ENCODE results near the gene TMUB2. TPM values are rescaled to one million over a fixed set of nuclear protein-coding genes. Genes with fewer than 3 reads are reported as not detected.

TMUB2 gene
- total and polyA plus RNA-seq, 9 of the 15 experiments (the other 6 are each of a cell fraction or from before 2014, with no cell fraction given), result 4.1 to 29.8 (median 16.3) TPM

GRCh38 chr17:44199553-44200477 lies 13.0 kb downstream of the TMUB2 start, which contains the start of gene ATXN7L3 (continued):
- TF ChIP-seq ZBTB11 (CRISPR knock-in tag; IDR thresholded peaks at IDR 0.05) (peak in 1 of 3 experiments; percentile 86; a peak in 2 of 6 replicates), ZFP36 (IDR thresholded peaks at IDR 0.05; ENCODE audit: low read depth, low read length, partially characterized antibody) (no peak), L3MBTL2 (IDR thresholded peaks at IDR 0.05) (no peak), BRCA1 (IDR thresholded peaks at IDR 0.05) (no peak), BRCA1 (CRISPR knock-in tag; IDR thresholded peaks at IDR 0.05) (no peak), ZNF263 (CRISPR knock-in tag; IDR thresholded peaks at IDR 0.05; ENCODE audit: borderline replicate concordance) (peak; percentile 95), THRB (CRISPR knock-in tag; conservative IDR thresholded peaks at IDR 0.05) (no peak), TCF3 (CRISPR knock-in tag; IDR thresholded peaks at IDR 0.05) (no peak), ARID3B (CRISPR knock-in tag; IDR thresholded peaks at IDR 0.05; ENCODE audit: borderline replicate concordance) (no peak), TFE3 (CRISPR knock-in tag; IDR thresholded peaks at IDR 0.05) (no peak), FOXJ2 (tag; IDR thresholded peaks at IDR 0.05) (no peak), NR2C2 (CRISPR knock-in tag; IDR thresholded peaks at IDR 0.05) (no peak), NR2C2 (tag; IDR thresholded peaks at IDR 0.05) (peak; percentile 65), ID3 (CRISPR knock-in tag; IDR thresholded peaks at IDR 0.05) (no peak), ID3 (tag; IDR thresholded peaks at IDR 0.05) (no peak), TRIM24 (IDR thresholded peaks at IDR 0.05) (no peak), ZNF133 (CRISPR knock-in tag; IDR thresholded peaks at IDR 0.05) (no peak), MYNN (IDR thresholded peaks at IDR 0.05) (no peak), MYNN (CRISPR knock-in tag; IDR thresholded peaks at IDR 0.05) (no peak)

All from K562 (cell line).